GM19455 (cell line): ENCODE data around the gene ABCC9.
"Not testable (repeated sequence)": the region's sequence is repeated elsewhere in the genome, so short reads cannot be mapped to it uniquely, and the experiment has no call there.

ENCODE experiments used
- ATAC-seq: cut with Tn5 transposase; IDR thresholded peaks from one replicate; pipeline ENCODE4 v1.9.1; 2021; ENCODE audit not compliant: unreplicated experiment

ABCC9 gene

DNA sequence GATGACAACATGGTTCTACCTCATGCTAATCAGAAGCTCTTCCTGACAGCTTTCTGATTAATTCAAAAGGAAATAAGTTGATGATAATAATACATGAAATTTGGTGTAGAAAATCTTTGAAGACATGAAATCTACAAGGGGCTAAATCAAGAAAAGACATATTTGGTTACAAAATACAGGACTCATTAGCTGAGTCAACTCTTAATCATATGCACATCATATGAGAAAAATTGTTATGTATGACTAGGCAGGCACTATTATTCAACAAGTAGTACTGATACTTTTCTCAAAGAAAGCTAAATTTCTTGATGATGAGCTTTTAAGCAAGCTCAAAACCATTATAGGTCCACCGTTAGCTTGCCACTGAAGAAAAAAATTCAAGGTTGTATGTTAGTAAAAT lies 7.1 kb downstream of the ABCC9 start:
- ATAC-seq, result no peak

- no peak for ATAC-seq
These were observed 7.6 kb downstream of the ABCC9 start for GRCh38 chr12:21933656-21934055.

- ATAC-seq, result not testable (repeated sequence)
These were observed 11.3 kb downstream of the ABCC9 start for GRCh38 chr12:21929972-21930371.

- ATAC-seq, result no peak
These were observed 15.8 kb downstream of the ABCC9 start for GRCh38 chr12:21925296-21925913.

DNA sequence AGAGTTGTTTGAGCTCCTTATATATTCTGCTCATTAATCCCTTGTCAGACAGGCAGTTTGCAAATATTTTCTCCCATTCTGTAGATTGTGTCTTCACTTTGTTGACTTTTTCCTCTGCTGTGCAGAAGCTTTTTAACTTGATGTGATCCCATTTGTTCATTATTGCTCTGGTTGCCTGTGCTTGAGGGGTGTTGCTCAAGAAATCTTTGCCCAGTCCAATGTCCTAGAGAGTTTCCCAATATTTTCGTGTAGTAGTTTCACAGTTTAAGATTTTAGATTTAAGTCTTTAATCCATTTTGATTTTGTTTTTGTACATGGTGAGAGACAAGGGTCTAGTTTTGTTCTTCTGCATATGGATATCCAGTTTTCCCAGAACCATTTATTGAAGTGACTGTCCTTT lies 19.8 kb downstream of the ABCC9 start:
- ATAC-seq, result no peak

- ATAC-seq, result no peak
These were observed 22.8 kb downstream of the ABCC9 start for GRCh38 chr12:21918456-21918855.

DNA sequence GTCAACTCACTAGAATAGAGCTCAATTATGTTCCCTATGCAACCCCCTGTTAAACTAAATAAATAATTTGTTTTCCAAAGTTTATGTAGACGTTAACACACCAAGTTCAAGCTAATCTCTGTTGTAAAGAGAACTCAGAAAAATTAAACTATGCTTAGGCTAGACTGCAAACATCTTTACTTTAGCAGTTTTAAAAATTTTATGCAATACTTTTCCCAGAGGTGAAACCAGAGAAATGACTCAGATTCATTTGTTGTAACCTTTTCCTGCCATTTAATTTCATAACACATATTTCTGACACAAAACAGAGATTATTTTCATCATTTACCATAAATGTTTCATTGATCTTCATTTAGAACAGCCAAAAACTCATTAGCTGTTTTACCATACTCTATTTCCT lies 27.4 kb downstream of the ABCC9 start:
- no peak for ATAC-seq

- ATAC-seq, result no peak
These were observed 28.9 kb downstream of the ABCC9 start for GRCh38 chr12:21912318-21912717.

- ATAC-seq, result no peak
These were observed 29.4 kb downstream of the ABCC9 start for GRCh38 chr12:21911832-21912231.

DNA sequence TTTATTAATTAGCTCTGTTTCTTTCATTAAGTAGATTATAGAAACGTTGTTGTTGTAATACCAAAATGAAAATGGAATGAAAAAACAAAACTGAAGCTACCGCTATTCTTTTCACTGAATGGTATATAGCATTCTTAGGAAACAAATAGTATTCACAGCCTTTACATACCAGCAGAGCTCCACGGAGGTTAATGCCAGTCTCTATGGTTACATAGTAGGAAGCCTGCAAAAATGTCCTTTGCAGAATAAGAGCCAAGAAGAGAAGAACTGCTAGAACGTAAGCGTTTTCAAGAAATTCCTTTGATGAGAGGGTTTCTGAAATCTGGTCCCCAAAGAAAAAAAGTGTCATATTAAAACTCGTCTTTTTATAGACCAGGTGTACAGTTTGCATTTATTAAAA lies 30.6 kb downstream of the ABCC9 start:
- ATAC-seq, result no peak

DNA sequence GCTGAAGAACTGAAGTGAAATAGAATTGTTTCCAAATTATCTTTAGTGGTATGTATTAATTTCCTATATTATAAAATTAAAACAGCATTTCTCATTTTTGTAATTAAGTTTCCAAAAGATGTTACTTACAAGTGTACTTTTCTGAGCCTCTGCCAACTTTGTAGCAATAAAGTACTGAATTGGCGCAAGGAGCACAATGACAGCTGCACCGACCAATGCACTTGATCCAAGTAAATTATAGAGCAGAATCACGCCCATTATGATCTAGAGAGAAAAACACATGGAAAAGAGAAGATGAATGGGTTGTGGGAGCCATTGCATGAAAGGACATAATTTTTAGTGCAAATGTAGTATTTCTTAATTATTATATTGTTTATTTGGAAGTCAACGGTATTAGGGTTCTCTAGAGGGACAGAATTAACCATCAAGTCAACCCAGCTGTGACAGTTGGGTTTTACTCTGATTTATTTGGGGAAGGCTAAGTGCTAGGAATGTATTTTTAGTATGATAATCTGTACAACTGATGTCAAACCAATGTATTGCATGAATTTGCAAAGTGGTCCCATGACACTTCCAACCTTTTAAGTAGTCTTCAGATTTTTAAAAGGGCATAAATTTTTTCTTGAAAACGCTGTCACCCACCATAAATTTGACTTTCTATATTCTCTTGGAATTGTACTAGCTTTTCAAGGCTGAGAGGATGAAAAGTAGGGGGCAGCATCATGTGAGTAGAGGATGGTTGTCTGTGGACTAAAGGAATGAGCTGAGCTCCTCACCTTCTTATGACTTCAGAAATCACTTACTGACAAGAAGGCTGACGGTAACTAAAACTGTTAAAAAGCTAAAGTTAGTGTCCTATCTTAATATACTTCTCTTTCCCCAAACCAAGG lies 33.0 kb downstream of the ABCC9 start:
- ATAC-seq, result no peak

- no peak for ATAC-seq
These were observed 34.2 kb downstream of the ABCC9 start for GRCh38 chr12:21906919-21907493.

GRCh38 chr12:21899532-21899931 lies 41.7 kb downstream of the ABCC9 start:
- ATAC-seq, result not testable (repeated sequence)

GRCh38 chr12:21895651-21896050 lies 45.6 kb downstream of the ABCC9 start:
- ATAC-seq, result no peak

DNA sequence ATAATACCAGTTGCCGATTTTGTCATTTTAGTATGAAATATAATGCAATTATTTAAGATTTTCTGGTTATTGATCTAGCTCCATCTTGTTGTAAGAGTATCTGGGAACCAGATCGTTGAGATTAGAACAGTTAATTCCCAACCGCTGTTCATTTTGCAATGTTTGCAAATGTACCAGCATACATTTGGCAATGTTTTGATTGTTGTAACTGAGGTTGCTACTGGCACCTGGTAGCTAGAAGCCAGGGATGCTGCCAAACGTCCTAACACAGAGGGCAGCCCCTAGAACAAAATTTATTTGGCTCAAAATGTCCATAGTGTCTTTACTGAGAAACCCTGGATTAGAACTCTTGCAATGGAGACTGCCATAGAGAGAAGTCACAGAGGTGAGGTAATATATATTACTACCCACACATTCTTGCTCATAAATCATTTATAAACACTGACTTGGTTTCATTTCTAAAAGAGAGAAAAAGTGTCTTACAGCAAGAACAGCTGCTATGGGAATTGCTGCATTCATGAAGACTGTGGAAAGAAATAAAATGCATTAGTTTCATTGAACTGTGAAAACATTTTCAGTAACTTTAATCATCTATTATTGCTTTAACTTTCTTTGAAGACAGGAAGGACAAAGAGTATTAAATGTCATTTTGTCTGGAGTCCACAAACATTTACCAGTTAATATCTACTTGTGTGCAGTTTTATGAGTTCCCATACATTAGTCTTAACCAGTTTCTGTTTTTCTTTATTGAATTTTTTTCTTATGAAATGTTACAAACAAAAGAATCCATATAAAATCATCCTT lies 46.2 kb downstream of the ABCC9 start:
- ATAC-seq, result no peak

DNA sequence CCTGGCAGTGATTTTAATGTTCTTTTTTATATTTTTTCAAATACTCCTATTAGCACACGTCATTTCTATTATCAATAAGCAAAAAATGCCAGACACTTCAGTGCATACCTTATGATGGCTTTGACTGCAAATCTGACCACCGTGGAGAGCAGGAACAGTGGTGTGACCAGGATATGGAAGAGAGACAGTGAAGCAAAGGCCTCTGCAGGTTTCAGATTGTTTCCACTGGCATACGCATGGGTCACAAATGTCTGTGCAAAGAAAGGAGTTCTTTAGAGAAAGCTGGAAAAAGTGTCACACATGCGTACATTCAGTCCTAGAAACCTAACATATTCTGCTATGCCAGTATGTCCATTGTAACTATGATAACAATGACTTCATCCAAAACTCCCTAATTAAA lies 47.3 kb downstream of the ABCC9 start:
- ATAC-seq, result no peak

GRCh38 chr12:21892341-21892740 lies 48.9 kb downstream of the ABCC9 start:
- no peak for ATAC-seq

DNA sequence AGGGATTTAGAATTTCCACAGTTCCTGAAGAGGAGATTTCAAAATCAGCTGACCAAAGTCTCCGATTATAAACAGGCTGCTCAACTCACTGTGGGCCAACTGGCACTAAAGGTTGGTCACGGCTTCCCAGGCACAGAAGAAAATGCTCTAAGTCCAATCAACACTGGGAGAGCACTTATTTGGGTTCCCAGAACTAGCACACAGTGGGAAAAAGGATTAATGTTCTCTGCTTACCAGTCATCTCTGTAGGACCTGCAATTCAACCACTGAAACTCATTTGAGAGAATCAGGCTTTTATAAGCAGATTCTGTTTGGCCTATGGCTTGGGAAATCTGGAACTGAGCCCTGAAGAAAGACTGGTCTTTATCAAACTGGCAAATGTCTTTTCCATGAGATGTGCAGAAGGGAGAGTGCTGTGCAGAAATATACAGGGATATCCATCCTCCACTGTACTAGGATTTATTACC lies 49.4 kb downstream of the ABCC9 start:
- ATAC-seq, result no peak

DNA sequence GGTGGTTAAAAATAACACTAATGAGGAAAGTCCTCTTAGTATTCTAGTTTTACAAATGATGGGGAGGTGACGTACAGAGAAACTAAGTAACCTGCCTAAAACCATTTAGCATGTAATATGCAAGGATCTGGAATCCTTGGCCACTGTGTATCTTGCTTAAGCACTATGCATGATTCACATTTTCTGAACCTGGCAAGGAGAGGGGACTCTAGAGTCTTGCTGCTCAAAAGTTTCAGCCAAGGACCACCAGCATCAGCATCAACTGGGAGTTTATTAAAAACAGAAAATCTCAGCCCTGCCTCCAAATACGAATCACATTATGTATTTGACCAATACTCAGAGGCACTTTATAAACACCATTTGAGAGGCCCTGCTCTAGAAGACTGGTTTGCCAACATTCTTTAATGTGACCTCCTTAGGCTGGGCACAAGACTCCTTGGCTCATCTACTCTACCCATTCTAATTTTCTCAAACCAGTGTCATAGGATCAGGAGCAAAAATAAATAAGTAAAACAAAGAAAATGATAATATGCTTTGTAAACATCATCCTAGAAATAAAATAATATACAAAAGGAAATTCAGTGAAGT lies 52.9 kb downstream of the ABCC9 start:
- ATAC-seq, result no peak

GRCh38 chr12:21884936-21885335 lies 56.3 kb downstream of the ABCC9 start:
- no peak for ATAC-seq

GRCh38 chr12:21882635-21883034 lies 58.6 kb downstream of the ABCC9 start:
- ATAC-seq, result no peak
